Neuronal stem cell (in vitro differentiated cells): ENCODE data around the gene TRNT1.

Experiments
- DNase-seq: peaks from one replicate; pipeline ENCODE4 v3.0.0-alpha.2; 2013; ENCODE audit warnings: low spot score
- H2AFZ ChIP-seq: one replicate; pipeline ENCODE4 v1.6.1; 2013; ENCODE audit warnings: mild to moderate bottlenecking, low read length, inconsistent platforms
- H2AK5ac ChIP-seq: 2 replicates; pipeline ENCODE4 v1.6.1; 2013; ENCODE audit warnings: low read depth, mild to moderate bottlenecking, inconsistent platforms, low read length, moderate library complexity, mixed read lengths
- H2BK120ac ChIP-seq: 2 replicates; pipeline ENCODE4 v1.6.1; 2013; ENCODE audit warnings: low read depth, mild to moderate bottlenecking, inconsistent platforms, low read length, moderate library complexity, mixed read lengths
- H2BK12ac ChIP-seq: one replicate; pipeline ENCODE4 v1.6.1; 2013; ENCODE audit warnings: low read length, inconsistent platforms
- H2BK15ac ChIP-seq: 2 replicates; pipeline ENCODE4 v1.6.1; 2013; ENCODE audit warnings: mild to moderate bottlenecking, low read length, inconsistent platforms, mixed read lengths
- H2BK5ac ChIP-seq: one replicate; pipeline ENCODE4 v1.6.1; 2013; ENCODE audit warnings: inconsistent platforms, mild to moderate bottlenecking, low read length, moderate library complexity
- H3K14ac ChIP-seq: one replicate; pipeline ENCODE4 v1.6.1; 2013; ENCODE audit warnings: low read length, inconsistent platforms
- H3K18ac ChIP-seq: 2 replicates; pipeline ENCODE4 v1.6.1; 2013; ENCODE audit warnings: low read length, inconsistent platforms
- H3K23ac ChIP-seq: 2 replicates; pipeline ENCODE4 v1.6.1; 2013; ENCODE audit warnings: low read depth, mild to moderate bottlenecking, mixed read lengths, low read length, inconsistent platforms; ENCODE audit not compliant: poor library complexity
- H3K27ac ChIP-seq: replicated peaks from 3 replicates; pipeline ENCODE4 v1.5.1; 2013; ENCODE audit warnings: low read length, inconsistent platforms
- H3K27me3 ChIP-seq, 3 experiments: 2 replicates each; pipeline ENCODE4 v1.6.1; 2013; ENCODE audit warnings: low read length in 3 of 3, mild to moderate bottlenecking in 2 of 3, inconsistent platforms in 1 of 3, low read depth in 1 of 3, mixed read lengths in 1 of 3, moderate library complexity in 1 of 3; ENCODE audit not compliant: control insufficient read depth in 3 of 3, insufficient read depth in 3 of 3
- H3K36me3 ChIP-seq, 2 donors: replicated peaks in 1 of 2; 2 replicates each; pipeline ENCODE4 v1.6.1; 2013; ENCODE audit warnings: low read length in 2 of 2; ENCODE audit not compliant: control insufficient read depth in 2 of 2, insufficient read depth in 2 of 2
- H3K4ac ChIP-seq: 2 replicates; pipeline ENCODE4 v1.6.1; 2013; ENCODE audit warnings: inconsistent platforms, mild to moderate bottlenecking, low read length, moderate library complexity
- H3K4me1 ChIP-seq, 2 donors: 1 replicate in 1 of 2; 2 replicates in 1 of 2; pipeline ENCODE4 v1.6.1; 2013; ENCODE audit warnings: low read length in 2 of 2, low read depth in 1 of 2; ENCODE audit not compliant: control insufficient read depth in 2 of 2, insufficient read depth in 1 of 2
- H3K4me2 ChIP-seq: one replicate; pipeline ENCODE4 v1.6.1; 2013; ENCODE audit warnings: mild to moderate bottlenecking, low read length, inconsistent platforms; ENCODE audit not compliant: insufficient read depth, poor library complexity, severe bottlenecking
- H3K4me3 ChIP-seq, 2 donors: 2 replicates each; pipeline ENCODE4 v1.5.1; 2013; ENCODE audit warnings: low read length in 2 of 2, mild to moderate bottlenecking in 2 of 2, inconsistent platforms in 1 of 2, moderate library complexity in 1 of 2
- H3K79me1 ChIP-seq: one replicate; pipeline ENCODE4 v1.6.1; 2013; ENCODE audit warnings: low read depth, mild to moderate bottlenecking, inconsistent platforms, low read length, moderate library complexity
- H3K9ac ChIP-seq: one replicate; pipeline ENCODE4 v1.6.1; 2013; ENCODE audit warnings: mild to moderate bottlenecking, low read depth, low read length, inconsistent platforms; ENCODE audit not compliant: poor library complexity
- H3K9me3 ChIP-seq, 2 donors: replicated peaks in 1 of 2; 2 replicates each; pipeline versions ENCODE3 to v1.6.1; 2013; ENCODE audit warnings: low read length in 2 of 2, mild to moderate bottlenecking in 2 of 2, inconsistent platforms in 1 of 2, low read depth in 1 of 2, mixed read lengths in 1 of 2, moderate library complexity in 1 of 2; ENCODE audit not compliant: control insufficient read depth in 2 of 2, insufficient read depth in 1 of 2
- H4K8ac ChIP-seq: one replicate; pipeline ENCODE4 v1.6.1; 2013; ENCODE audit warnings: low read depth, mild to moderate bottlenecking, inconsistent platforms, low read length, moderate library complexity
- H4K91ac ChIP-seq: one replicate; pipeline ENCODE4 v1.6.1; 2013; ENCODE audit warnings: low read length, low read depth, mild to moderate bottlenecking, inconsistent platforms; ENCODE audit not compliant: poor library complexity
- WGBS, 2 donors: extraction: QIAGEN DNeasy Blood & Tissue Kit; methylation state at CpG; one replicate each; pipeline ENCODE4 v1.1.7; 2013; ENCODE audit warnings: missing lambda C conversion rate in 2 of 2, mixed read lengths in 1 of 2; ENCODE audit not compliant: insufficient read length in 2 of 2, insufficient replicate concordance in 1 of 2; ENCODE audit errors: extremely low coverage in 2 of 2; 5-methylcytosine and 5-hydroxymethylcytosine counted together

TRNT1 gene

GRCh38 chr3:3082234-3082924 is 44.4 kb upstream of the TRNT1 start:
- no peak overlapping the region for H3K4me3 ChIP-seq
- peaks cover 6 to 12% of the 10 kb centered on the region in 2 donors for H3K4me1 ChIP-seq
- no peak overlapping the region for H2BK15ac ChIP-seq

DNA sequence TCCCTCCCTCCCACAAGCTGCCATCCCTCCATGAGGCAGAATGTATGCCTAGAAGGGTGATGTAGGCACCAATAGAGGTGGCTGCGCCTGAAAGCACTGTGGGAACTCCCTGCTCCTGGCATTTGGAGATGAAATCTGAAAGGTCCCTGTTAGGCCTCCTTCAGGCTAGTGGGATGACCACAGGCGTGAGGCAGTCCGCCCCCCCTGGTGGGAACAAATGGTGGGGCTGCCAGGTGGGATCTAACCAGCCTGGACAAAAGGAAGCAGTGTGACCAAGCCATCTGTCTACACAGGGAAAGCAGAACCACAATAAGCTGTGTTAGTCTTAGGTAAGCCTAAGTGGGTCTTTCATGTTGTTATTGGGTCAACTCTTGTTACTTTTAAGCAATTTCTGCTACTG is 41.9 kb upstream of the TRNT1 start:
- Histone ChIP-seq H3K27ac (no peak overlapping the region), H3K4ac (no peak overlapping the region), H3K4me1 (peaks cover 5 to 8% of the 10 kb centered on the region in 2 donors), H2BK15ac (no peak overlapping the region), H4K91ac (peak overlapping the region; percentile 27), H3K27me3 (peaks cover 0 to 9% (median 0%) of the 10 kb centered on the region in 3 experiments), H2AFZ (no peak overlapping the region), H3K18ac (no peak overlapping the region), H3K4me2 (no peak overlapping the region), H4K8ac (no peak overlapping the region), H3K4me3 (peak overlapping the region in 1 of 2 donors; percentile 63), H3K79me1 (no peaks in the 10 kb centered on the region), H2BK5ac (no peak overlapping the region), H3K9me3 (no peaks in the 10 kb centered on the region), H2BK120ac (no peak overlapping the region), H3K23ac (peak overlapping the region; percentile 21), H3K36me3 (no peaks in the 10 kb centered on the region), H2BK12ac (no peak overlapping the region), H3K14ac (no peak overlapping the region), H2AK5ac (no peak overlapping the region), H3K9ac (no peak overlapping the region)
- DNase-seq = no peak
- WGBS, 2 donors = no CpG with 5 or more reads among the region's 3 CpGs

More at GRCh38 chr3:3082234-3082924, 44.4 kb upstream of the TRNT1 start:
- Histone ChIP-seq H3K79me1 (no peaks in the 10 kb centered on the region), H3K9me3 (no peaks in the 10 kb centered on the region), H4K91ac (no peak overlapping the region), H2AK5ac (no peak overlapping the region), H3K9ac (no peak overlapping the region), H2BK120ac (no peak overlapping the region), H3K27me3 (peaks cover 0 to 8% (median 1%) of the 10 kb centered on the region in 3 experiments), H3K36me3 (no peaks in the 10 kb centered on the region), H3K18ac (no peak overlapping the region), H4K8ac (no peak overlapping the region), H2AFZ (no peak overlapping the region), H2BK5ac (no peak overlapping the region), H3K27ac (no peak overlapping the region), H3K23ac (no peak overlapping the region), H3K4ac (no peak overlapping the region), H3K14ac (no peak overlapping the region), H2BK12ac (no peak overlapping the region), H3K4me2 (no peak overlapping the region)
- DNase-seq = no peak
- no CpG with 5 or more reads among the region's 2 CpGs for WGBS, 2 donors

- WGBS, 2 donors = no CpG with 5 or more reads among the region's 6 CpGs
- Histone ChIP-seq H3K4me3 (no peak overlapping the region), H3K23ac (no peak overlapping the region), H3K27me3 (peaks cover 0 to 7% (median 0%) of the 10 kb centered on the region in 3 experiments), H3K9ac (no peak overlapping the region), H4K8ac (no peak overlapping the region), H4K91ac (no peak overlapping the region), H3K79me1 (no peaks in the 10 kb centered on the region), H3K4me1 (peaks cover 0 to 4% of the 10 kb centered on the region in 2 donors), H3K9me3 (no peaks in the 10 kb centered on the region), H3K14ac (no peak overlapping the region), H3K4ac (no peak overlapping the region), H2BK12ac (no peak overlapping the region), H2BK5ac (no peak overlapping the region), H3K18ac (no peak overlapping the region), H2BK120ac (no peak overlapping the region), H2AK5ac (no peak overlapping the region), H3K4me2 (no peak overlapping the region), H3K36me3 (no peaks in the 10 kb centered on the region), H2AFZ (no peak overlapping the region), H2BK15ac (no peak overlapping the region), H3K27ac (no peak overlapping the region)
- no peak for DNase-seq
Measured at GRCh38 chr3:3085782-3086181, 41.0 kb upstream of the TRNT1 start.

DNA sequence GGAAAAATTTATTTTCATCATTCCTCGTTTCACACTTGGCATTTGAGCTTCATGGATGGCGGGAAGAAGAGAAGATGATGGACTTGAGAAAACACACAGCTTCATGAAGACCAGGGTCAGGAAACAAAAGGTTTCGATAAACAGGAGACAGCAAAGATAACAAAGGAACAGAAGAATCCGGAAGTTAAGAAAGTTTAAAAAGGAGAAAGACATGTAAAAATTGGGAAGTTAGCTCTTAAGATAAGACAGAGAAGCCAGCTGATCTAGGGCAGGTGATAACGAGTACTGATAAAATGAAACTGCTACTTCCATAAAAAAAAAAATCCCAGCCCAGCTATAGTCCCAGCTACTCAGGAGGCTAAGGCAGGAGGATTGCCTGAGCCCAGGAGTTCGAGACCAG is 40.5 kb upstream of the TRNT1 start:
- H4K8ac ChIP-seq = no peak overlapping the region
- no peak overlapping the region for H2BK5ac ChIP-seq
- peaks cover 0 to 7% (median 0%) of the 10 kb centered on the region in 3 experiments for H3K27me3 ChIP-seq
- H4K91ac ChIP-seq = no peak overlapping the region
- no peak overlapping the region for H2BK12ac ChIP-seq
- H3K36me3 ChIP-seq = no peaks in the 10 kb centered on the region
- WGBS, 2 donors = no CpG with 5 or more reads among the region's 6 CpGs
- no peak overlapping the region for H2BK15ac ChIP-seq
- no peak overlapping the region for H3K9ac ChIP-seq
- H2BK120ac ChIP-seq = no peak overlapping the region
- no peak overlapping the region for H3K14ac ChIP-seq
- H3K4me2 ChIP-seq = no peak overlapping the region
- H3K27ac ChIP-seq = no peak overlapping the region
- H3K18ac ChIP-seq = no peak overlapping the region
- no peak overlapping the region for H2AK5ac ChIP-seq
- H3K4ac ChIP-seq = no peak overlapping the region
- H3K4me3 ChIP-seq = no peak overlapping the region
- no peak overlapping the region for H3K23ac ChIP-seq
- no peak for DNase-seq
- H3K9me3 ChIP-seq = no peaks in the 10 kb centered on the region
- H3K4me1 ChIP-seq = peaks cover 0 to 4% of the 10 kb centered on the region in 2 donors
- H2AFZ ChIP-seq = no peak overlapping the region
- H3K79me1 ChIP-seq = no peaks in the 10 kb centered on the region
